ENCODE results near the gene MEIS1. TPM values are rescaled to one million over a fixed set of nuclear protein-coding genes. Genes with fewer than 3 reads are reported as not detected.

MEIS1 gene
- total and polyA plus RNA-seq, 2 of the 8 experiments (the other 6 are each of a cell fraction or from before 2014, with no cell fraction given), result 0.17 to 1.2 TPM

DNA sequence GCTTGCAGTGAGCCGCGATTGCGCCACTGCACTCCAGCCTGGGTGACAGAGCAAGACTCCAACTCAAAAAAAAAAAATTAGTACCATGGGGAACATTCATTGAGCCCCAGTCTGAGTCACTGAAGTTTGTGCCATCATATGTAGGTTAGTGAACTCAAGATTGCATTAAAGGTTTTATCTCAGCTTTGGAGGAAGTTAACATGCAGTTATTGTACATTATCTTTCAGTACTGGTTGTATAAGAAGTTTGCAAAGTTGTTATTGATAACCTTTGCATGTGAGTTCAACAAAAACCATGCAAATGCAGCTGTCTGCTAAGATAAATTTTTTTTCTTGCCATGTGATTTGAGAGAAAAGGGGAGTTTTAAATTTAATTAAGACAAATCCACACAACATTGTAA, 95.7 kb downstream of the MEIS1 start:
- Histone ChIP-seq H2BK20ac (ENCODE audit: low read length) (no peak overlapping the region), H3K79me1 (ENCODE audit: low read depth, low read length) (no peaks in the 10 kb centered on the region), H3K4me1 (replicated peaks in 1 of 4; ENCODE audit: control insufficient read depth in 3 of 4, insufficient read depth in 4 of 4, low read length in 3 of 4) (peaks cover 0 to 2% (median 2%) of the 10 kb centered on the region in 4 experiments; a peak in 3 of 7 replicates), H3K23me2 (ENCODE audit: low read depth, low read length) (no peaks in the 10 kb centered on the region), H3K79me2 (ENCODE audit: control insufficient read depth in 1 of 2, insufficient read depth in 2 of 2, low read length in 2 of 2) (no peaks in the 10 kb centered on the region), H2AK5ac (ENCODE audit: low read depth, low read length) (no peak overlapping the region), H2BK120ac (replicated peaks; ENCODE audit: low read depth, low read length) (no peak overlapping the region), H3K9me3 (ENCODE audit: insufficient read depth in 2 of 2, low read depth in 1 of 2, low read length in 1 of 2) (no peaks in the 10 kb centered on the region), H3K4me2 (ENCODE audit: insufficient read depth in 1 of 2, low read depth in 2 of 2, low read length in 2 of 2) (no peak overlapping the region), H4K8ac (ENCODE audit: extremely low read depth, insufficient read depth, low read length) (no peak overlapping the region), H4K91ac (replicated peaks; ENCODE audit: insufficient read length, low read length) (no peak overlapping the region), H4K20me1 (replicated peaks in 1 of 2; ENCODE audit: control insufficient read depth in 1 of 2, insufficient read depth in 2 of 2, low read length in 2 of 2) (no peaks in the 10 kb centered on the region), H3K14ac (ENCODE audit: insufficient read length) (no peak overlapping the region), H3K18ac (ENCODE audit: extremely low read depth, low read length) (no peak overlapping the region), H3K4me3 (ENCODE audit: extremely low read depth in 1 of 4, insufficient read depth in 2 of 4, low read depth in 3 of 4, low read length in 4 of 4) (no peak overlapping the region), H2BK5ac (ENCODE audit: low read depth, low read length) (no peak overlapping the region), H3K36me3 (ENCODE audit: control insufficient read depth in 2 of 4, insufficient read depth in 4 of 4, low read length in 3 of 4) (no peaks in the 10 kb centered on the region), H3K9ac (replicated peaks in 1 of 4; ENCODE audit: extremely low read depth in 1 of 4, low read depth in 3 of 4, low read length in 3 of 4) (no peak overlapping the region), H2BK12ac (ENCODE audit: low read depth, low read length) (no peak overlapping the region), H3K4ac (replicated peaks; ENCODE audit: insufficient read length, low read depth, low read length) (no peak overlapping the region), H3K23ac (ENCODE audit: insufficient read length) (no peak overlapping the region), H3K56ac (replicated peaks; ENCODE audit: insufficient read length, low read depth, low read length) (no peak overlapping the region), H2AFZ (ENCODE audit: low read length) (no peak overlapping the region), H2BK15ac (ENCODE audit: low read length) (no peak overlapping the region), H4K5ac (ENCODE audit: insufficient read length, low read depth, low read length) (no peak overlapping the region), H3K27me3 (replicated peaks in 1 of 4; ENCODE audit: control insufficient read depth in 3 of 4, extremely low read depth in 1 of 4, insufficient read depth in 3 of 4, low read length in 3 of 4) (no peaks in the 10 kb centered on the region), H3K27ac (ENCODE audit: low read depth, low read length) (no peak overlapping the region)
- ChIA-PET CTCF (ENCODE audit: partially characterized antibody) (interaction anchor here (1.3 to 1.6 kb wide), 2 partner anchors 45 to 102 kb away, joined by 3 to 4 read pairs; no protein-coding TSS in a partner anchor), POLR2A (ENCODE audit: partially characterized antibody) (no interaction called here)
- WGBS, 2 experiments (ENCODE audit: extremely low coverage in 1 of 2, insufficient coverage in 1 of 2, insufficient read length in 1 of 2, insufficient replicate concordance in 2 of 2, low coverage in 1 of 2, low lambda C conversion rate in 2 of 2, missing lambda C conversion rate in 1 of 2), result 100% methylated on average over 3 of the region's 3 CpGs; no CpG with 5 or more reads in 1 of the 2 experiments
- no peak for TF ChIP-seq CBX5 (IDR thresholded peaks at IDR 0.05; ENCODE audit: low read depth, low read length)
- TF ChIP-seq CHD1 (IDR thresholded peaks at IDR 0.05; ENCODE audit: low read depth, low read length), result no peak
- TF ChIP-seq HDAC2 (IDR thresholded peaks at IDR 0.05; ENCODE audit: borderline replicate concordance in 1 of 2, low read depth in 2 of 2, low read length in 2 of 2), result no peak
- no peak for TF ChIP-seq EGR1 (IDR thresholded peaks at IDR 0.05; ENCODE audit: borderline replicate concordance, low read depth, low read length)
- TF ChIP-seq, protein P1, sequence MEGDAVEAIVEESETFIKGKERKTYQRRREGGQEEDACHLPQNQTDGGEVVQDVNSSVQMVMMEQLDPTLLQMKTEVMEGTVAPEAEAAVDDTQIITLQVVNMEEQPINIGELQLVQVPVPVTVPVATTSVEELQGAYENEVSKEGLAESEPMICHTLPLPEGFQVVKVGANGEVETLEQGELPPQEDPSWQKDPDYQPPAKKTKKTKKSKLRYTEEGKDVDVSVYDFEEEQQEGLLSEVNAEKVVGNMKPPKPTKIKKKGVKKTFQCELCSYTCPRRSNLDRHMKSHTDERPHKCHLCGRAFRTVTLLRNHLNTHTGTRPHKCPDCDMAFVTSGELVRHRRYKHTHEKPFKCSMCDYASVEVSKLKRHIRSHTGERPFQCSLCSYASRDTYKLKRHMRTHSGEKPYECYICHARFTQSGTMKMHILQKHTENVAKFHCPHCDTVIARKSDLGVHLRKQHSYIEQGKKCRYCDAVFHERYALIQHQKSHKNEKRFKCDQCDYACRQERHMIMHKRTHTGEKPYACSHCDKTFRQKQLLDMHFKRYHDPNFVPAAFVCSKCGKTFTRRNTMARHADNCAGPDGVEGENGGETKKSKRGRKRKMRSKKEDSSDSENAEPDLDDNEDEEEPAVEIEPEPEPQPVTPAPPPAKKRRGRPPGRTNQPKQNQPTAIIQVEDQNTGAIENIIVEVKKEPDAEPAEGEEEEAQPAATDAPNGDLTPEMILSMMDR (IDR thresholded peaks at IDR 0.05; ENCODE audit: control extremely low read depth in 1 of 3, insufficient read depth in 1 of 3, low read depth in 1 of 3, low read length in 3 of 3), result no peak
- DNase-seq (ENCODE audit: low read depth in 1 of 2, low spot score in 2 of 2), result no peak
- FAIRE-seq, result no peak

Measured in H1 (cell line).